Progenitor cell of endocrine pancreas (in vitro differentiated cells): ENCODE data around the gene SPINK4. TPM values are rescaled to one million over a fixed set of nuclear protein-coding genes. Genes with fewer than 3 reads are reported as not detected.

Source experiments
- DNase-seq: peaks from one replicate; pipeline ENCODE4 v3.0.0; 2021; ENCODE audit warnings: low spot score; ENCODE audit not compliant: unreplicated experiment
- H3K27ac Mint-ChIP-seq: 2 replicates; pipeline ENCODE4 v1.8.0; 2021; ENCODE audit warnings: mild to moderate bottlenecking, moderate library complexity, mixed read lengths
- H3K27me3 Mint-ChIP-seq: 2 replicates; pipeline ENCODE4 v1.8.0; 2021; ENCODE audit warnings: mixed read lengths
- H3K36me3 Mint-ChIP-seq: 2 replicates; pipeline ENCODE4 v1.8.0; 2022; ENCODE audit warnings: mixed read lengths; ENCODE audit not compliant: insufficient read depth
- H3K4me1 Mint-ChIP-seq: 2 replicates; pipeline ENCODE4 v1.8.0; 2021; ENCODE audit warnings: low read depth, mixed read lengths
- H3K4me3 Mint-ChIP-seq: 2 replicates; pipeline ENCODE4 v1.8.0; 2021; ENCODE audit warnings: low read depth, mild to moderate bottlenecking, moderate library complexity, mixed read lengths
- H3K9me3 Mint-ChIP-seq: 2 replicates; pipeline ENCODE4 v1.8.0; 2021; ENCODE audit warnings: low read depth, mixed read lengths
- CTCF ChIP-seq: fragments of 200-600 bp; sonication (generic); IDR thresholded peaks from one replicate; pipeline ENCODE4 v1.5.0; 2021; ENCODE audit warnings: antibody characterized with exemption, mild to moderate bottlenecking; ENCODE audit not compliant: unreplicated experiment
- total RNA-seq: library from RNA; stranded (reverse); gene quantifications from 2 replicates; pipeline ENCODE4 v1.2.1, GENCODE V29; 2021

Gene SPINK4
- total RNA-seq, 1 donor from 2014 or later, result not detected

GRCh38 chr9:33211695-33212393 lies 28.1 kb upstream of the SPINK4 start:
- Mint-ChIP-seq H3K27me3 (no peaks in the 10 kb centered on the region), H3K4me1 (no peaks in the 10 kb centered on the region), H3K9me3 (no peaks in the 10 kb centered on the region), H3K36me3 (no peaks in the 10 kb centered on the region), H3K27ac (no peak overlapping the region), H3K4me3 (no peak overlapping the region)
- DNase-seq, result no peak
- no peak for TF ChIP-seq CTCF

DNA sequence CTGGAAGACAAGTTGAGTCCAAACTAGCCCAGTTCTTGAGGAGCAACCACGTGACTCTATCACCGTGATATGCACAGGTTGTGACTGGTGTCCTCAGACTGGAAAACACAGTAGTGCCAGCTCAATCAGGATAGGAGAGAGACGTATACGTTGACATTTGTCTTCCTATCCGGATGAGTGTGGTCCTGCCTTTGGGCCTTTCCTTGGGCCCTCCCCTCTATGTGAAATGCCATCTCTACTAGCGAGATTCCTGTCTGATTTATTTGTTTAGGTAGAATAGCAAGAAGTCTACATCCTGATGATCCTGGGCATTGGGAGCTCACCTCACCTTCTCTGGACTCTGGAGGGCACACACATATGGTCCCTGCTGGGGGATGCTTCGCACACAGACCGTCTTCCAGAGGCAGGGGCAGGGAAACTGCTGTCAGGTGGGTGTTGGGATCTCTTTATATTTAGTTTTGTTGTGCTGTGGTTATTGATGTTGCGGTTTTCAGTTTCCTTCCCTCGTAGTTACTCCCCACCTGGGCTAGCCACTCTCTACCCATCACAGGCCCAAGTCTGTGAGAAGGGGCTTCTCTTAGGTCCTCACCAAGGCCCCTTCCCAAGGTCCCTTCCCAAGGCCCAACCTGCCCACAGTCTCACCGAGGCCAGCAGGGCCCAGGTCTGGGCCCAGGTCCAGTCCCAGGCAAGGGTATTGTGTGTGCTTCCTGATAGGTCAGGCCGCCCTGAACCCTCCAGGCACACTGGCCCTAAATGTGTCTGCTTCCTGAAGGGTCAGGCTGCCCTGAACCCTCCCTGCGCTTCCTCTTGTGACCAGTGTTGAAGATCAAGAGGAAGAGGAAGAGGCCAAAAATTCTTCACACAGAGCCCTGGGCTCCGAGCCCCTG lies 19.0 kb upstream of the SPINK4 start:
- Mint-ChIP-seq H3K4me3 (no peak overlapping the region), H3K9me3 (no peaks in the 10 kb centered on the region), H3K27ac (no peak overlapping the region), H3K4me1 (peaks cover 3% of the 10 kb centered on the region), H3K36me3 (no peaks in the 10 kb centered on the region), H3K27me3 (no peaks in the 10 kb centered on the region)
- no peak for DNase-seq
- no peak for TF ChIP-seq CTCF

DNA sequence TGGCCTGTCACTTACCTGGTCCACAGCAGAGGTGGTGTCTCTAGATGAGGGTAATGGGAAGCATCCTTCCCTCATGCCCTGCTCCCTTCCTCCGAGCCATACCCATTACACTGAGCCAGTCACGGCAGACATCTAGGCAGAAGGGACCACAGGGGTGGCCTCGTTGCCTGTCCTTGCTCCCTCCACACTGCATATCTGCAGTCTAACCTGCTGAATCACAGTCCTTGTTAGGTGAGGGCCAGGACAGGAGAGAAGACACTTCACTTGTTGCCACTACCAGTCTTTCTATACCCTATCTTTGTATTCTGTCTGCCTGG lies 18.4 kb upstream of the SPINK4 start:
- TF ChIP-seq CTCF, result no peak
- H3K9me3 Mint-ChIP-seq, result no peaks in the 10 kb centered on the region
- H3K36me3 Mint-ChIP-seq, result no peaks in the 10 kb centered on the region

DNA sequence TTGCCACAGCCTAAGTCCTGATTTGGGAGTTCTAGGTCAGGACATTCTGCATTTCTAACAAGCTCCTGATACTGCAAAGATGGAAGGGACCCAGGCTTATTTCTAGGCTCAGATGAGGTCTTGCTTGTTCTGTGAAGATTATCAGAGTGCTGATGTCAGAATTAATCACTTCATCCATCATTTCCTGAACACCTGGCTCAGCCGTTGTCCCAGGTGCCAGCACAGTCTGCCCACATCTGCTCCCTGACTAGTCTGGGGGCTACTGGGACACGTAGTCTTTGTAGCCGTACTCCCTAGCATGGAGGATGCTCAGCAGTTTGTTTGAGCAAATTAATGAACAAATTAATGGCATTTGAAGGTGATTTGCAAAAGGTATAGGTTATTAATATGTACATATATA lies 17.9 kb upstream of the SPINK4 start:
- Mint-ChIP-seq H3K27me3 (no peaks in the 10 kb centered on the region), H3K36me3 (no peaks in the 10 kb centered on the region), H3K27ac (no peak overlapping the region), H3K4me3 (no peak overlapping the region), H3K9me3 (no peaks in the 10 kb centered on the region), H3K4me1 (peaks cover 3% of the 10 kb centered on the region)
- DNase-seq, result no peak
- no peak for TF ChIP-seq CTCF

More for the DNA sequence above, 18.4 kb upstream of the SPINK4 start:
- no peaks in the 10 kb centered on the region for H3K27me3 Mint-ChIP-seq
- peaks cover 3% of the 10 kb centered on the region for H3K4me1 Mint-ChIP-seq
- no peak overlapping the region for H3K27ac Mint-ChIP-seq
- no peak for DNase-seq
- H3K4me3 Mint-ChIP-seq, result no peak overlapping the region

- TF ChIP-seq CTCF, result no peak
- DNase-seq, result no peak
- no peaks in the 10 kb centered on the region for H3K36me3 Mint-ChIP-seq
- H3K4me1 Mint-ChIP-seq, result peaks cover 3% of the 10 kb centered on the region
- no peak overlapping the region for H3K27ac Mint-ChIP-seq
- no peaks in the 10 kb centered on the region for H3K9me3 Mint-ChIP-seq
- no peaks in the 10 kb centered on the region for H3K27me3 Mint-ChIP-seq
- H3K4me3 Mint-ChIP-seq, result no peak overlapping the region
These were observed 16.3 kb upstream of the SPINK4 start for GRCh38 chr9:33223696-33224095.
